ENCODE results near the gene BDH1.

DNA sequence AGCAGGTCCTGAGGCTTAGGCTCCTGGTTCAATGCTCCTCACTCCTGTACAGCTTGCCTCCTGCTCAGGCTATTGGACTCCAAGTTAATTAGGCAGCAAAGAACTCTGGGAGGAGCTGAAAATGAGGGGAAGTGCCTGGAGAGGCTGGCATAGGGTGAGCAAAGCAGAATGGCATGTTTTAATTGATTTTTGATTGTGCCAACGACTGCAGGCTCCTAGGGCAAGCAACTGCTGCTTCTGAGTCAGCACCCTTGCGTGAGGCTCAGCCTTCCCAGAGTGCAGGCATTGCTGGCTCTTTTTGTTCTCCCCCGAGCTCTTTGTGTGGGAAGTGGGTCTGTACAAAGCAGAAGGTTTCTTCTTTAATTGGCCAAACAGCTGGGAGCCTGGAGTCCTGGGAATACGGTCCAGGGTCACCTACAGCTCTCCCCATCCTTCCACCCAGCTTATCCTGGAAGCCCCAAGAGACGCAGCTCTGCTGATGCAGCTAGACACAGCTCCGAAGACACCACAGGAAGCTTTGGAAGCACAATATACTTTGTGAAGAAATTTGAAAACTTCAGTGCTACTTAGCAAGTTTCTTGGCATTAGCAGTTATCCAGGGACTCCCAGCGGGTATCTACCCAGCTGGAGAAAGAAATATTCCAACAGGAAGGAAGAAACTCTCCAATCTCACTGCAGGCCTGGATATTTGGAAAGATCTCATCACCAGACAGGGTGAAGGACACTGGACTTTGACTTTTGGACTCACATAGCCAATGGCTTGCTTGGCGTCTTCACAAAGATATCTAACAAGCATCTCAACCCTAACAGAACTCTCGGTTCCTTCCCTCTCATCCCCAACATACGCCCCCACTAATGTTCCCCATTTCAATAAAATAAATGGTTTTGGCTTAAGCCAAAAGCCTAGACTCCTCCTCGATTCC lies 76.8 kb downstream of the BDH1 start:
- TF ChIP-seq, protein P1, sequence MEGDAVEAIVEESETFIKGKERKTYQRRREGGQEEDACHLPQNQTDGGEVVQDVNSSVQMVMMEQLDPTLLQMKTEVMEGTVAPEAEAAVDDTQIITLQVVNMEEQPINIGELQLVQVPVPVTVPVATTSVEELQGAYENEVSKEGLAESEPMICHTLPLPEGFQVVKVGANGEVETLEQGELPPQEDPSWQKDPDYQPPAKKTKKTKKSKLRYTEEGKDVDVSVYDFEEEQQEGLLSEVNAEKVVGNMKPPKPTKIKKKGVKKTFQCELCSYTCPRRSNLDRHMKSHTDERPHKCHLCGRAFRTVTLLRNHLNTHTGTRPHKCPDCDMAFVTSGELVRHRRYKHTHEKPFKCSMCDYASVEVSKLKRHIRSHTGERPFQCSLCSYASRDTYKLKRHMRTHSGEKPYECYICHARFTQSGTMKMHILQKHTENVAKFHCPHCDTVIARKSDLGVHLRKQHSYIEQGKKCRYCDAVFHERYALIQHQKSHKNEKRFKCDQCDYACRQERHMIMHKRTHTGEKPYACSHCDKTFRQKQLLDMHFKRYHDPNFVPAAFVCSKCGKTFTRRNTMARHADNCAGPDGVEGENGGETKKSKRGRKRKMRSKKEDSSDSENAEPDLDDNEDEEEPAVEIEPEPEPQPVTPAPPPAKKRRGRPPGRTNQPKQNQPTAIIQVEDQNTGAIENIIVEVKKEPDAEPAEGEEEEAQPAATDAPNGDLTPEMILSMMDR (IDR thresholded peaks at IDR 0.05): no peak
- TF ChIP-seq POLR2A (IDR thresholded peaks at IDR 0.05) (no peak), POLR2AphosphoS5 (IDR thresholded peaks at IDR 0.05) (no peak)

Measured in upper lobe of left lung (tissue), 4 donors.